ENCODE data around the gene CDKN2AIP. TPM values are rescaled to one million over a fixed set of nuclear protein-coding genes. Genes with fewer than 3 reads are reported as not detected.
A peak's percentile ranks its signal among the peaks of the same experiment; 100 is the strongest.

Gene CDKN2AIP
- total and polyA plus RNA-seq, 12 donors, result 8.6 to 24.4 (median 15.2) TPM

DNA sequence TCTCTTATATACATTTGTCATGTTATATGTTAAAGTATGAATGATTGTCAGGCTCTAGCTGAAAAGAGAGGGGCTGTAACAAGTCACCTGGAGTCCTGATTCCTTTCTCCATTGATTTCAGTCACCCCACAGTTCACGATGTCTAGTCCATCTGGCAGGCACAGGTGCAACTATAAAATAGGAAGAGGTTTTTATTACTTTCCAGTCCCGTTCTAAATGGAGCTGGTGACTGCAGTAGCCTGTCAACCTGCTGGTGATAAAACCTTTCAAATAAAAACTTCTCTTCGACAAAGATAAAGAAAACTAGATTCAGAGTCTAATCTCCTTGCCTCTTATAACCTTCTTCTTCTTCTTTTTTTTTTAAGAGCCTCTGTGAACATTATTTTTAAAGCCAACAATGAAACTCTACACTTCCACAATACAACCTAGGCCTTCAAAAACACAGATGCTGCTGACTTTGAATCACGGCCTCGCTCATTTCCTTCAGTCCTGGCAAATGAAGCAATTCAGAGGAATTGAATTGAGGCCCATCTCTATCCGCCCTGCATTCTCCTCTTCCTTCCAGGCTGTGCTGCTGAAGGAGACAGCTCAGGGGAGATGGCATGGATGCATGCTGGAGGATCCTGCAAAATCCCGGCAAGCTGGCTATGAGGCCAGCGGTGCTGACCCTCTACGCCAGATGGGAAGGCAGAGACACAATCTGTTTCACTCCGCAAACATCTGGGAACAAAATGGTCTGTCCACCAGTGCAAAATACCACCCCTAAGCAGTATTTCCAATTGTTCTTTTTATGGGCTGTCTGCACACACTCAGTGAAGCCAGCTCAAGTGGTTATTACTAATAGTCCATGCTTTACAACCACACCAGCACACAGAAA lies 27.3 kb upstream of the CDKN2AIP start:
- Histone ChIP-seq H3K9me3 (replicated peaks in 1 of 3) (no peaks in the 10 kb centered on the region), H3K27me3 (no peaks in the 10 kb centered on the region), H3K36me3 (replicated peaks in 1 of 2) (no peaks in the 10 kb centered on the region), H3K4me1 (replicated peaks in 1 of 2) (no peaks in the 10 kb centered on the region), H3K27ac (no peak overlapping the region), H3K4me3 (no peak overlapping the region)
- DNase-seq, result no peak
- intact Hi-C loops (cut with DNase I), result loop anchor here in 1 of 2 donors (10.0 kb wide), 1 partner anchor 658 kb away; no protein-coding TSS in a partner anchor
- TF ChIP-seq, protein P1, sequence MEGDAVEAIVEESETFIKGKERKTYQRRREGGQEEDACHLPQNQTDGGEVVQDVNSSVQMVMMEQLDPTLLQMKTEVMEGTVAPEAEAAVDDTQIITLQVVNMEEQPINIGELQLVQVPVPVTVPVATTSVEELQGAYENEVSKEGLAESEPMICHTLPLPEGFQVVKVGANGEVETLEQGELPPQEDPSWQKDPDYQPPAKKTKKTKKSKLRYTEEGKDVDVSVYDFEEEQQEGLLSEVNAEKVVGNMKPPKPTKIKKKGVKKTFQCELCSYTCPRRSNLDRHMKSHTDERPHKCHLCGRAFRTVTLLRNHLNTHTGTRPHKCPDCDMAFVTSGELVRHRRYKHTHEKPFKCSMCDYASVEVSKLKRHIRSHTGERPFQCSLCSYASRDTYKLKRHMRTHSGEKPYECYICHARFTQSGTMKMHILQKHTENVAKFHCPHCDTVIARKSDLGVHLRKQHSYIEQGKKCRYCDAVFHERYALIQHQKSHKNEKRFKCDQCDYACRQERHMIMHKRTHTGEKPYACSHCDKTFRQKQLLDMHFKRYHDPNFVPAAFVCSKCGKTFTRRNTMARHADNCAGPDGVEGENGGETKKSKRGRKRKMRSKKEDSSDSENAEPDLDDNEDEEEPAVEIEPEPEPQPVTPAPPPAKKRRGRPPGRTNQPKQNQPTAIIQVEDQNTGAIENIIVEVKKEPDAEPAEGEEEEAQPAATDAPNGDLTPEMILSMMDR (IDR thresholded peaks at IDR 0.05), result no peak
- no peak for TF ChIP-seq POLR2A (IDR thresholded peaks at IDR 0.05)
- 79 to 90% (median 83%) methylated on average over 7 to 10 of the region's 10 CpGs for WGBS, 4 donors

DNA sequence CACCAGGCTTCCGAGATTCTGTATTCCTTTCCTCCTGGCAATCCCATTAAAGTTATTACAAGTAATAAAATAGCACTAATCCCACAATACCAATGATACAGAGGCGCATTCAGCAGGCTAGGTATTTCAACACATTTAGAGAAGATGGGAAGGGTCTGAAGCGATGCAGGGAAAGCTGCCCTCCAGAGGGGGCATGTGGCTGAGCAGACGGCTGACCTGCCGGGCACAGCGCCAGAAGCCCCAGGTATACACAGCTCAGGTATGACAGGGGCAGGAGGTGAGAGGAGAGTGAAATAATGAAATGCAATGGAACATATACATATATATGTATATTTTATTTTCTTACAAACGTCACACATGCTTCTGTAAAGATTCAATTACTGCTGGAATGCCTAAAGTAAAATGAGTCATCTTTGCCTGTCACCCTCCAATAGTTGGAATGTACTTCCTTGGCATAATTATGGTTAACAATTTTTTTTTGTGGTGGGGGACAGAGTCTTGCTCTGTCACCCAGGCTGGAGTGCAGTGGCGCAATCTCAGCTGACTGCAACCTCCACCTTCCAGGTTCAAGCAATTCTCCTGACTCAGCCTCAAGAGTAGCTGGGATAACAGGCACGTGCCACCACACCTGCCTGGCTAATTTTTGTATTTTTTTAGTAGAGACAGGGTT lies 21.3 kb upstream of the CDKN2AIP start:
- Histone ChIP-seq H3K4me1 (replicated peaks in 1 of 2) (no peaks in the 10 kb centered on the region), H3K27ac (no peak overlapping the region), H3K4me3 (no peak overlapping the region), H3K36me3 (replicated peaks in 1 of 2) (no peaks in the 10 kb centered on the region), H3K27me3 (no peaks in the 10 kb centered on the region), H3K9me3 (replicated peaks in 1 of 3) (no peaks in the 10 kb centered on the region)
- intact Hi-C loops (cut with DNase I), result no loop called here
- 85 to 87% (median 86%) methylated on average over 9 of the region's 9 CpGs for WGBS, 4 donors
- TF ChIP-seq, protein P1 (IDR thresholded peaks at IDR 0.05), result no peak
- TF ChIP-seq POLR2A (IDR thresholded peaks at IDR 0.05), result no peak
- DNase-seq, result no peak

DNA sequence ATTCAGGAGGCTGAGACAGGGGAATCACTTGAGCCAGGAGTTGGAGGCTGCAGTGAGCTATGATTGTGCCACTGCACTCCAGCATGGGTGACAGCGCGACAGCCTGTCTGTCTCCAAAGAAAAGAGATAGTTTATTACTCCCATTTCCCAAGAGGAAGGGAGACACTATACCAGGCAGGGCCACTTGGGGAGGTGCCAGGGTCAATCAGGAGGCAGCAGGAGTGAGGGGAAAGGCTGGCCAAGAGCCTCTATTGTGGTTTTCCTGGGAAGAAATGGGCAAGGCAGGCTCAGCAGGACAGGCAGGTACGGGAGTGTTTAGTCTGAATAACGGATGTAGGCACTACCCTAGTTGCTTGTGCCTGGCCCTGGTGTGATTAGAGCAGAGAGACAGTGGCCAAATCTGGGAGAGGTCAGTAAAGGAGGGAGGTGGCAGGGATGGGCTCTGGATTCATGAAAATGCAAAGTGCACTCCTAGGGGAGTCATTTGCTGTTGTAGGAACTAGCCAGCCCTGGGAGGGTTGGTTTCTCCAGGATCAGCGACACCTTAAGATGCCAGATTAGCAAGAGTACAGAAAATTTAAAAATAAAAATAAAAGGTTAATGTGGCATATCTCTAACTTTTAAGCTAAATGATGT lies 20.2 kb upstream of the CDKN2AIP start:
- 76 to 82% (median 80%) methylated on average over 5 of the region's 5 CpGs for WGBS, 4 donors

DNA sequence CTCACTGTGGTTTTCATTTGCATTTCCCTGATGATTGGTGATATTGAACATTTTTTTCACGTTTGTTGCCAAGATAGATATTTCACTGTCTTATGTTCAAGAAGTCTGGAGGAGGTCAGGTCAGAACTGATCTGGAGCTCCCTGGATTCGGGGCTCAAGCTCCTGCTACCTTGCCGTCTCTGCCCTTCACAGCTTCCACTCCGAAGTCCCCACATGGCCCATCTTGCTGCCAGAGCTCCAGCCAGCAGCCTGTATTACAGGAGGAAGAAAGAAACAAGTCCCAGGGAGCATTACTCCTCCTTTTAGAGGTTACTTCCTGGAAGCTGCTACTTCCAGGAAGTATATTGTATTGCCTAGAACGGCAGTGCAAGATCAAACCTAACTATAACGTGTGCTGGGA lies 17.9 kb upstream of the CDKN2AIP start:
- intact Hi-C loops (cut with DNase I), result no loop called here
- Histone ChIP-seq H3K27me3 (no peaks in the 10 kb centered on the region), H3K4me1 (replicated peaks in 1 of 2) (no peaks in the 10 kb centered on the region), H3K27ac (no peak overlapping the region), H3K36me3 (replicated peaks in 1 of 2) (no peaks in the 10 kb centered on the region), H3K9me3 (replicated peaks in 1 of 3) (no peaks in the 10 kb centered on the region), H3K4me3 (no peak overlapping the region)
- DNase-seq, result no peak
- 61 to 74% (median 71%) methylated on average over 6 of the region's 6 CpGs for WGBS, 4 donors
- TF ChIP-seq, protein P1 (IDR thresholded peaks at IDR 0.05), result no peak
- TF ChIP-seq POLR2A (IDR thresholded peaks at IDR 0.05), result no peak

More for the DNA sequence above, 20.2 kb upstream of the CDKN2AIP start:
- TF ChIP-seq POLR2A (IDR thresholded peaks at IDR 0.05), result no peak
- peak in 1 of 7 donors; percentile 21 for DNase-seq
- Histone ChIP-seq H3K27me3 (no peaks in the 10 kb centered on the region), H3K4me1 (replicated peaks in 1 of 2) (no peaks in the 10 kb centered on the region), H3K4me3 (no peak overlapping the region), H3K9me3 (replicated peaks in 1 of 3) (no peaks in the 10 kb centered on the region), H3K36me3 (replicated peaks in 1 of 2) (no peaks in the 10 kb centered on the region), H3K27ac (no peak overlapping the region)
- intact Hi-C loops (cut with DNase I), result no loop called here

Data from adrenal gland (tissue), 12 donors.